Pons (tissue), 1 donor: ENCODE measurements around the gene ABCC6.
"Not testable (repeated sequence)": the region's sequence is repeated elsewhere in the genome, so short reads cannot be mapped to it uniquely, and the experiment has no call there.

ENCODE experiments used
- DNase-seq: peaks from one replicate; pipeline ENCODE4 v3.0.0-alpha.2; 2016; ENCODE audit warnings: low spot score

The ABCC6 gene

GRCh38 chr16:16190546-16190945 is 32.7 kb downstream of the ABCC6 start:
- no peak for DNase-seq

- DNase-seq = no peak
Measured at GRCh38 chr16:16189842-16190241, 33.5 kb downstream of the ABCC6 start.

DNA sequence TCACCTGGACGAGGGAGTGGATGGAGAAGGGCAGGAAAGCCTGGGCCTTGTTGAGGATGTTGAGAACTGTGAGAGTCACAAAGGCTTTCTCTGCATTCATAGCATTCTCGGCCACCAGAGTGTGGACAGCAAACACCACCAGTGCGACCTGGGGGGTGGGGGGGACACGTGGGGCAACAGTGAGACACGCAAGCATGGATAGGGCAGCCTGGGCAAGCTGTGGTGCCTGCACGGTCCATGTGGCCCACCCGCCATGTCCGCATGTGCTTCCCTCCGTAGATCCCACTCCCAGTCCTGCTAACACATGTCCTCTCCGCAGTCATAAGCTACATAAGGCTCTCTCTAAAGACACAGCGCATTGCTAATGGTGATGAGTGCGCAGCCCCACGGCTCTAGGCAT is 34.5 kb downstream of the ABCC6 start:
- no peak for DNase-seq

- DNase-seq = no peak
Measured at GRCh38 chr16:16186820-16187219, 36.5 kb downstream of the ABCC6 start.

- no peak for DNase-seq
Measured at GRCh38 chr16:16185095-16185494, 38.2 kb downstream of the ABCC6 start.

DNA sequence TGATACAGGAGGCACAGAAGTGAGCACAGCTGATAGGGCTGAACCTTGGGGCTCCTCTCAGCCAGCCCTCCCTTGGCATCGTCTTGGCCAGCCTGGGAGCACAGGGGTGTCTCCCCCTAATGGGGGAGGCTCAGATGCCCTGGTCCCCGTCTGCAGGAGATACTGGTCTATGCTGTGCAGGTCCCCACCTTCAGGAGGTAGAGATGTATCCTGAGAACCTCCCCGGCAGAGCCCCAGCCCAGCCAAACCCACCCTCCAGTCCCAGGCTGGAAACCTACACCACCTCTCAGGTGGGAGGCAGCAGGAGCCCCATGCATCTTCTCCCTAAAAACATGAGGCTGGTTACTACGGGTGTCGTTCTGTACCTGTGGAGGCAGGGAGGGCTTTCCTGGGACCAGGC is 38.7 kb downstream of the ABCC6 start:
- DNase-seq = no peak

DNA sequence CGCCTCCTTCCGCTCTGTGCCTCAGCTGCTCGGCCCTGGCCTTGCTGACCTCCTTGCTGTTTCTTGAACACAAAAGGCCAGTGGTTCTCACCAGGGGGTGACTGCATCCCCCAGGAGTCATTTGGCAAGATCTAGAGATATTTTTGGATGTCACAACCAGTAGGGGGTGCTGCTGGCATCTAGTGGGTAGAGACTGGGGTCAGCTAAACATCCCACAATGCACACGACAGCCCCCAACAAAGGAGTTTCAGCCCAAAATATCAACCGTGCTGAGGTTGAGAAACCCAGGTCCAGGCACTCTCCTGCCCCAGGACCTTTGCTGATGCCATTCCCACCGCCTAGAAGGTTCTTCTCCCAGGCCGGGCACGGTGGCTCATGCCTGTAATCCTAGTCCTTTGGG is 39.7 kb downstream of the ABCC6 start:
- DNase-seq = no peak

DNA sequence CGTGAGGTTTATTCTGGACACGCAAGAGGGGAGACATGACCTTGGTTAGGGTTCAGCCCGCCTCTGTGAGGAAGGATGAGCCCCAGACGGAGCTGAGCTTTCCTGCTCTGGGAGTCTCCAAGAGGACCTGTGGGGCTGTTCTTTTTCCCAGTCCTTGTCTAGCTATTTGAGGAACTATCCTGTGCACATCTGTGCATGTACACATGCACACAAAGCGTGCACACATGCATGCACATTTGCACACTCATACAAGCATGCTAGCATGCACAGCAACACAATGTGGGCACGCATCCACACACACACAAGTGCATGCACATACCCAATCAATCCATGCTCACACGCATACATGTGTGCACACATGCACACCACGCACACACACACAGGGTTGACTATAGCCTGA is 40.4 kb downstream of the ABCC6 start:
- no peak for DNase-seq

DNA sequence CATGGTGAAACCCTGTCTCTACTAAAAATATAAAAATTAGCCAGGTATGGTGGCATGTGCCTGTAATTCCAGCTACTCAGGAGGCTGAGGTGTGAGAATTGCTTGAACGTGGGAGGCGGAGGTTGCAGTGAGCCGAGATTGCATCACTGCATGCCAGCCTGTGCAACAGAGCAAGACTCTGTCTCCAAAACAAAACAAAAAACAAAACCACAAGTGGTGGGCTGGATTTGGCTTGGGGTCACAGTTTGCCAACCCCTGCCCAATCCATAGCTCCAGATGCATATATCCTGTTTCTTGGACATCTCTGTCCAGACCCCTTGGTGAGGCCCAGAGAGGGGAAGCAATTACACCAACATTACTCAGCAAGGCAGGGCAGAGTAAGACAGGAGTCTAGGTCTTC is 41.5 kb downstream of the ABCC6 start:
- DNase-seq = not testable (repeated sequence)

DNA sequence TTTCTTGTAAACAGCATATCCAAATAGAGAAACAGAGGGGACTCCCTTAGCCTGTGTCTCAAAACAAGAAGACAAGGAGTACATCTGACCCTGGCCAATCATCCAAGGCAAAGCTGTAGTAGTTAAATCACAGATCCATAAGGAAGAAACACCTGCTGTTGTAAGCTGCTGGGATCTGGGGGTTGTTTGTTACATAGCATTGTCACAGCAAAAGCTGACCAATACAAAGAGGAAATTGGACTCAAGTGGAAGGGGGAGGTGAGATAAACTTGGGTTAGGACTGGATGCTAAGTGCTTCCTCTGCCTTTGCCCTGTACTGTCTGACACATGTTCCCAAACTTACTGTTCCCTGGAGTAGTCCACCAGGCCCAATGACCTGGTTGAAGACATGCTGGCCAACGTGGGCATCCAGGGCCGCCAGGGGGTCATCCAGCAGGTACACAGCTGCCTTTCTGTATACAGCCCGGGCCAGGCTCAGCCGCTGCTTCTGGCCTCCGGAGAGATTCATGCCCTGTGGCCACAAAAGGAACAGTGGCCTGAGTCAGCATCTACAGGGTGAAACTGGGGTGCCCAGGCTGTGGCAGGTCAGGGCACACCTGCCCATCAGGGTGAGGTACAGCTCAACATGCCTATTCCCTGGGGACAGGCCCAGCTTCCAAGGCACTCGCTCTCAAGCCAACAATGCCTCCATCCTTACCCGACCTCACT is 44.7 kb downstream of the ABCC6 start:
- no peak for DNase-seq

DNA sequence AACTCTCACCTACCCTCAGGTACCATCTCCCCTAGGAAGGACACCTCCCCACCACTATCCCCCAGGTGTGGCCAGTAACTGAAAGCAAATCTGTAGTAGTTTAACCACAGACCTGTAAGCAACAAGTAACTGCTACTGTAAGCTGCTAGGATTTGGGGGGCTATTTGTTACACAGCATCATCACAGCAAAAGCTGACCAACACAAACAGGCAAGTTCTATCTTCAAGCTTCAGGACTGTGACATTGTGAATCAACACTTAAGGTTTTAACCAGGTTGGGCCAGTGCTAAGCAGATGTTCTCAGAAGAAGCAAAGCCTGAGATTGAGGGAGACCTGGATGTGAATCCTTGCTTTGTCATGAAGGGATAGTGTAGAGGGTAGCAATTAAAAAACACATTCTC is 47.0 kb downstream of the ABCC6 start:
- no peak for DNase-seq

- DNase-seq = no peak
Measured at GRCh38 chr16:16175296-16175695, 48.0 kb downstream of the ABCC6 start.

- DNase-seq = no peak
Measured at GRCh38 chr16:16172991-16173390, 50.3 kb downstream of the ABCC6 start.

DNA sequence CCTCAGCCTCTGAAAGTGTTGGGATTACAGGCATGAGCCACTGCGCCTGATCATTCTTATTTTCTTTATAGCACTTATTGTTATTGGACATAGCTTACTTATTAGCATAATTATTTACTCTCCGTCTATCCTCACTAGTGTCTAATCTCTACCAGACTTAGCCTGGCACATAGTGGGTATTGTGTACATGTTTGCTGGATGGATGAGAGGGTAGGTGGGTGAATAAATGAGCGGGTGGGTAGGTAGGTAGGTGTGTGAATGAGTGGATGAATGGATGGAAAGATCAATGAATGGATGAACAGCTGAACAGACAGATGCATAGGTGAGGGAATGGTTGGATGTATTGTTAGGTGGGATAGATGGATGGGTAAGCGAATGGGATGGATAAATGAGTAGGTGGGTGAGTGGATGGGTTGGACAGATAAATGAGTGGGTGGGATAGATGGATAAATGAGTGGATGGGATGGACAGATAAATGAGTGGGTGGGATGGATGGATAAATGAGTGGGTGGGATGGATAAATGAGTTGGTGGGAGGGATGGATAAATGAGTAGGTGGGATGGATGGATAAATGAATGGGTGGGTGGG is 51.9 kb downstream of the ABCC6 start:
- no peak for DNase-seq

DNA sequence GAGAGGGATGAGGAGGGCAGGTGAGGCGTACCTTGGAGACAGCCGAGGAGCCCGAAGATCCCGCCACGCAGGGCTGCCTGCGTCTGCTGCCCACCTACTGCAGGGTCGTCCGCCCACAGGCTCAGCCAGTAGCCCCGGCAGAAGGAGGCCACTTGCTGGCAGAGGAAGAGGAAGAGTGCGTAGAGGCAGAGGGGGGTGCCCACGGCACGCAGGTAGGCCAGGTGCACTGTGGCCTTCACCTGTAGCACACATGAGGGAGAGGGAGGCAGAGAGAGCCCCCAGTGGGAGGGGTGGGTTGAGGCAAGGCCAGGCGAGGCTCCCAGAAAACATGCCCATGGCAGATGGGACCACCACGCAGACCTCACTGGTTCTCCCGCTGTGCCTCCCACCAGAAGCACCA is 53.7 kb downstream of the ABCC6 start:
- no peak for DNase-seq

DNA sequence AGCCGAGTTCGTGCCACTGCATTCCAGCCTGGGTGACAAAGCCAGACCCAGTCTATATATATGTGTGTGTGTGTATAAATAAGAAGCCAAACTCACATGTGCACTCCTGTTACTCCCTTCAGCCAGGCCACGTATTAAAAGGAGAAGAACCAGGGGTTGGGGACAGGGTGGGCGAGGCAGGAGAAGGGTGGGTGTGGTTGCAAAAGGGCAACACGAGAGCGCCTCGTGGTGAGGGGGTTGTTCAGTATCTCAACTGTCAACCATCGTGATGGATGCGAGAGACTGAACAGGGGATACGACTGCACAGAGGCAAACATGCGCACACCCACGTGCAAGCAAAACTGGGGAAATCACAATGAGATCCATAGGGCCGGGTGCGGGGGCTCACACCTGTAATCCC is 54.9 kb downstream of the ABCC6 start:
- no peak for DNase-seq

DNA sequence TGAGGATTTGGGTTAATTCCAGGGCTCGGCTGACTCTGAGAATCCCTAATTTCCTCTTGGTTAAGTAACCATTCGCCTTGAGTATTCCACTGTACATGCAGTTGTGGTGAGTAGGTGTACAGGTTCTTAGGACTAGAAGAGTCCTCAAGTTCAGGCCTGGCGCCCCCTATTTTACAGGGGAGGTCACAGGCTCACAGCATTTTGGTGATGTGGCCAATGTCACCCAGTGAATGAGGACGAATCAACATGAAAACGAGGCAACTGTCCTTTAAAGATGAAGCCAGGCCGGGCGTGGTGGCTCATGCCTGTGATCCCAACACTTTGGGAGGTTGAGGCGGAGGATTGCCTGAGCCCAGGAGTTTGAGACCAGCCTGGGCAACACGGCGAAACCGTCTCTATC is 55.4 kb downstream of the ABCC6 start:
- no peak for DNase-seq

DNA sequence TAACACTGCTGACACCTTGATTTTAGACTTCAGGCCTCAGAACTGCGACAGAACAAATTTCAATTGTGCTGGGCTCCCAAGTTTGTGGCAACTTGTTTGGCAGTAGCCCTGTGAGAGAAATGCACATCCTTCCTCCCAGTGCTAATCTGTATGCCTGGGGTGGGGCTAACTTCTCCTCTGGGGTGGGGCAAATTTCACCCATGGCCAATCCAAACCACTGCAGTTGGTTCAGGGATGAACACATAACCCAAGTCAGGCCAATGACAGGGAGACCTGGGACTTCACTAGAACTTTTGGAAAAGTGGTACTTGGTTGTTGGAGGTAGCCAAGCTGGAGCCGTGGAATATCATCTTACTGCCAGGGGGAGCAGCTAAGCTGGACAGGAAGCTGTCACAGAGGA is 56.3 kb downstream of the ABCC6 start:
- DNase-seq = no peak

DNA sequence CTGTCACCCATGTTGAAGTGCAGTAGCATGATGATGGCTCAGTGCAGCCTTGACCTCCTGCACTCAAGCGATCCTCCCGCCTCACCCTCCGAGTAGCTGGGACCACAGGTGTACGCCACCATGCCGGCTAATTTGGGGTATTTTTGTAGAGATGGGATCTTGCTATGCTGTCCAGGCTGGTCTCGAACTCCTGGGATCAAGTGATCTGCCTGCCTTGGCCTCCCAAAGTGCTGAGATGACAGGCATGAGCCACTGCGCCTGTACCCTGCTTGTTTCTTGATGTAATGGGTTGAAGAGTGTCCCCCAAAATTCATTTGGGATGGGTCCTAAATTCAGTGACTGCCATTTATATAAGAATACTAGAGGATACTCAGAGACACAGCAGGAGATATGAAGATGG is 57.2 kb downstream of the ABCC6 start:
- no peak for DNase-seq

GRCh38 chr16:16164243-16164642 is 59.1 kb downstream of the ABCC6 start:
- DNase-seq = no peak

- peak; percentile 92 for DNase-seq
Measured at GRCh38 chr16:16163571-16163970, 59.7 kb downstream of the ABCC6 start.

DNA sequence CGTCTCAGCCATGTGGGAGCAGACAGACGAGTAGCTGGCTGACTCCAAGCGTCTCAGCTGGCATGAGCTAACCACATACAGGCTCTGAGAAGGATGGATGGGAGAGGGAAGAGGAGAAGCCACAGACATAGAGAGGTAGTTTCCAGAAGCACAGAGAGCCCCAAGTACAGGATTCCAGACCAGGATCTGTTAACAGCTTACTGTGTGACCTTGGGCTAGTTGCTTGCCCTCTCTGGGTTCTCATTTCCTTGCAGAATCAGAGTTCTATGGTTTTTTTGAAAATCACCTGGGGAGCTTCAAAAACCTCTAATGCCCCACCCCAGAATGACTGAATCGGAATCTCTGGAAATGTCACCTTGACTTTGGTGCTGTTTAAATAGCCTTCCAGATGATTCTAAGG is 60.2 kb downstream of the ABCC6 start:
- no peak for DNase-seq

DNA sequence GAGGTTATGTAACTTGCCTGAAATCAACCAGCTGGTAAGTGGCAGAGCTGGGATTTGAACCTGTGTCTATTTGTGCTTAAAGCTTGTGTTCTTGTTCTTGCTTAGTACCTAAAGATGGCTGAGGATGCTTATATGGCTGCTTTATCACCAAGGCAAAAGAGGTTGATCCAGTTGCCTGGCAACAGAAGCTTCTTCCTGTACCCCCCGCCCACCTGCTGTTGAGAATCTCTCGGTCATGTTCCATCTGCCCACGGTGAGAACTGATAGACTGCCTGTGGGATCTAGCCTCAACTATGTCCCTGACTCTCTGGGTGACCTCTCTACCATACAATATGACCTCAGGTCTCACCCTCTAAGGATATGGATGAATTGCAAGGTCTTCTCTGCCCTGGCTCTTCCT is 60.7 kb downstream of the ABCC6 start:
- DNase-seq = no peak

- not testable (repeated sequence) for DNase-seq
Measured at GRCh38 chr16:16161840-16162239, 61.5 kb downstream of the ABCC6 start.
